Measurements from ENCODE around the gene SERPINA5.

GRCh38 chr14:94593376-94593748 is 12.1 kb downstream of the SERPINA5 start:
- TF ChIP-seq SP1 (IDR thresholded peaks at IDR 0.05) (no peak), BHLHE40 (IDR thresholded peaks at IDR 0.05; ENCODE audit: borderline replicate concordance) (no peak), FOXM1 (IDR thresholded peaks at IDR 0.05; ENCODE audit: borderline replicate concordance) (no peak), FOXK2 (IDR thresholded peaks at IDR 0.05) (no peak), ZNF384 (IDR thresholded peaks at IDR 0.05) (no peak), LEF1 (IDR thresholded peaks at IDR 0.05; ENCODE audit: borderline replicate concordance) (no peak), ELF4 (IDR thresholded peaks at IDR 0.05) (no peak), FOXA1 (IDR thresholded peaks at IDR 0.05) (no peak), HDGF (IDR thresholded peaks at IDR 0.05; ENCODE audit: borderline replicate concordance) (no peak)

All from HEK293T (cell line).